Measurements from ENCODE around the gene UROS.

- TF ChIP-seq, protein P1, sequence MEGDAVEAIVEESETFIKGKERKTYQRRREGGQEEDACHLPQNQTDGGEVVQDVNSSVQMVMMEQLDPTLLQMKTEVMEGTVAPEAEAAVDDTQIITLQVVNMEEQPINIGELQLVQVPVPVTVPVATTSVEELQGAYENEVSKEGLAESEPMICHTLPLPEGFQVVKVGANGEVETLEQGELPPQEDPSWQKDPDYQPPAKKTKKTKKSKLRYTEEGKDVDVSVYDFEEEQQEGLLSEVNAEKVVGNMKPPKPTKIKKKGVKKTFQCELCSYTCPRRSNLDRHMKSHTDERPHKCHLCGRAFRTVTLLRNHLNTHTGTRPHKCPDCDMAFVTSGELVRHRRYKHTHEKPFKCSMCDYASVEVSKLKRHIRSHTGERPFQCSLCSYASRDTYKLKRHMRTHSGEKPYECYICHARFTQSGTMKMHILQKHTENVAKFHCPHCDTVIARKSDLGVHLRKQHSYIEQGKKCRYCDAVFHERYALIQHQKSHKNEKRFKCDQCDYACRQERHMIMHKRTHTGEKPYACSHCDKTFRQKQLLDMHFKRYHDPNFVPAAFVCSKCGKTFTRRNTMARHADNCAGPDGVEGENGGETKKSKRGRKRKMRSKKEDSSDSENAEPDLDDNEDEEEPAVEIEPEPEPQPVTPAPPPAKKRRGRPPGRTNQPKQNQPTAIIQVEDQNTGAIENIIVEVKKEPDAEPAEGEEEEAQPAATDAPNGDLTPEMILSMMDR (IDR thresholded peaks at IDR 0.05; ENCODE audit: low read depth, low read length, missing input control) = no peak
- TF ChIP-seq RXRA (IDR thresholded peaks at IDR 0.05) (no peak), RAD21 (IDR thresholded peaks at IDR 0.05) (no peak), ZBTB33 (IDR thresholded peaks at IDR 0.05) (no peak), TAF1 (conservative IDR thresholded peaks at IDR 0.05) (no peak), MAX (IDR thresholded peaks at IDR 0.05) (no peak), YY1 (IDR thresholded peaks at IDR 0.05) (no peak), JUND (IDR thresholded peaks at IDR 0.05) (no peak)
- TF ChIP-seq, protein P2, sequence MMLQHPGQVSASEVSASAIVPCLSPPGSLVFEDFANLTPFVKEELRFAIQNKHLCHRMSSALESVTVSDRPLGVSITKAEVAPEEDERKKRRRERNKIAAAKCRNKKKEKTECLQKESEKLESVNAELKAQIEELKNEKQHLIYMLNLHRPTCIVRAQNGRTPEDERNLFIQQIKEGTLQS (IDR thresholded peaks at IDR 0.05) = no peak
- TF ChIP-seq, protein P3, sequence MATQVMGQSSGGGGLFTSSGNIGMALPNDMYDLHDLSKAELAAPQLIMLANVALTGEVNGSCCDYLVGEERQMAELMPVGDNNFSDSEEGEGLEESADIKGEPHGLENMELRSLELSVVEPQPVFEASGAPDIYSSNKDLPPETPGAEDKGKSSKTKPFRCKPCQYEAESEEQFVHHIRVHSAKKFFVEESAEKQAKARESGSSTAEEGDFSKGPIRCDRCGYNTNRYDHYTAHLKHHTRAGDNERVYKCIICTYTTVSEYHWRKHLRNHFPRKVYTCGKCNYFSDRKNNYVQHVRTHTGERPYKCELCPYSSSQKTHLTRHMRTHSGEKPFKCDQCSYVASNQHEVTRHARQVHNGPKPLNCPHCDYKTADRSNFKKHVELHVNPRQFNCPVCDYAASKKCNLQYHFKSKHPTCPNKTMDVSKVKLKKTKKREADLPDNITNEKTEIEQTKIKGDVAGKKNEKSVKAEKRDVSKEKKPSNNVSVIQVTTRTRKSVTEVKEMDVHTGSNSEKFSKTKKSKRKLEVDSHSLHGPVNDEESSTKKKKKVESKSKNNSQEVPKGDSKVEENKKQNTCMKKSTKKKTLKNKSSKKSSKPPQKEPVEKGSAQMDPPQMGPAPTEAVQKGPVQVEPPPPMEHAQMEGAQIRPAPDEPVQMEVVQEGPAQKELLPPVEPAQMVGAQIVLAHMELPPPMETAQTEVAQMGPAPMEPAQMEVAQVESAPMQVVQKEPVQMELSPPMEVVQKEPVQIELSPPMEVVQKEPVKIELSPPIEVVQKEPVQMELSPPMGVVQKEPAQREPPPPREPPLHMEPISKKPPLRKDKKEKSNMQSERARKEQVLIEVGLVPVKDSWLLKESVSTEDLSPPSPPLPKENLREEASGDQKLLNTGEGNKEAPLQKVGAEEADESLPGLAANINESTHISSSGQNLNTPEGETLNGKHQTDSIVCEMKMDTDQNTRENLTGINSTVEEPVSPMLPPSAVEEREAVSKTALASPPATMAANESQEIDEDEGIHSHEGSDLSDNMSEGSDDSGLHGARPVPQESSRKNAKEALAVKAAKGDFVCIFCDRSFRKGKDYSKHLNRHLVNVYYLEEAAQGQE (IDR thresholded peaks at IDR 0.05) = no peak
Measured at GRCh38 chr10:125850766-125851731, 28.0 kb upstream of the UROS start.
